ENCODE measurements around the gene TOX2.

The TOX2 gene

DNA sequence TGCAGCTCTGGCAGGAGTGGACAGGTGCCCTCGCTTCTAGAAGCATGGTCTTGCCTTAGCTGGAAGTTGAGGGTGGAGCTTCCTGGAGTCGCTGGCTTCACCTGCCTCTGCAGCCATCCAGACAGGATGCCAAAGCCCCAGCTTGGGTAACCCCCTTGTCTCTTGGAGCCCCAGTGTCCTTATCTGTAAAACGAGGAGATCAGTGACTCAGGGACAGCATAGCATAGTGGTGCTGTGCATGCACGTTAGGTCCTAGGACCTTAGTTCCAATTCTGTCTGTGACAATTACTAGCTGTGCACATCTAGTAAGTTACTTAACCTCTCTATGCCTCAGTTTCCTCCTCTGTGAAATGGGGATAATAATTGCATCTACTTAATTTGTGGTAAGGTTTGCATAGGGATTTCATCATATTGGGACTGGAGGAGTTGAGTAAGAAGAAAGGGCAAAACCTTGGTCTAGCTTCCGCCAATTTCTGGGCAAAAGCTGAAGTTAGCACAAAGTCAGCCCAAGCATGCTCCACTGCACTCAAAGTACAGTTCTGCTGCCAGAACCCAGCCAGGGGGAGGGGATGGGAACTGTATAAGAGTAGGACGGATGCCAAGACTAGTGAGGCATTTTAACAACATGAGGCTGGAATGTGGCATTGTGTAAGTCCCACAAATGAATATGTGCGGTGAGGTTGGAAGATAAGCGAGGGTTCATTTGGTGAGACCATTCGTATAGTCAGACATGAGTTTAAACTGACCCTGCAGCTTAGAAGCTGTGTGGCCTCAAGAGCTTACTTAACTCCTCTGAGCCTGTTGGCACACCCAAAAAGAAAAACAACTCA, 24.5 kb downstream of the TOX2 start:
- DNase-seq (ENCODE audit: low read depth), result no peak

DNA sequence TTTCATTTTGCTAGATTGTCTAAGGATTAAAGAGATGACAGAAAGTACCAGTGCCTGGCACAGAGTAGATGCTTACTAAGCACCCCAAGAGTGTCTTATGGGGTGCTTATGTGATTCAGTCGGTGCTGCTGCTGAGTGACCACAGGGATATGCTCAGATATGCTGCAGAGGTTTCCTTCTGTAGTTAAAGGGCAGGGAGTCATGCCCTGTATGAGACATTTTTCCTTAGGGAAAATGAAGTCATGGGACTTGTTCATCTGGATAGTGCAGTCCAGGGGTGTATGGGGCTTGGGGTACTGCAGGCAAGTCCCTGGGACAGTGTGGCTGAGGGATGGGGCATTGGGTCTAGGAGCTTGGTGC, 25.1 kb downstream of the TOX2 start:
- DNase-seq (ENCODE audit: low read depth), result no peak

DNA sequence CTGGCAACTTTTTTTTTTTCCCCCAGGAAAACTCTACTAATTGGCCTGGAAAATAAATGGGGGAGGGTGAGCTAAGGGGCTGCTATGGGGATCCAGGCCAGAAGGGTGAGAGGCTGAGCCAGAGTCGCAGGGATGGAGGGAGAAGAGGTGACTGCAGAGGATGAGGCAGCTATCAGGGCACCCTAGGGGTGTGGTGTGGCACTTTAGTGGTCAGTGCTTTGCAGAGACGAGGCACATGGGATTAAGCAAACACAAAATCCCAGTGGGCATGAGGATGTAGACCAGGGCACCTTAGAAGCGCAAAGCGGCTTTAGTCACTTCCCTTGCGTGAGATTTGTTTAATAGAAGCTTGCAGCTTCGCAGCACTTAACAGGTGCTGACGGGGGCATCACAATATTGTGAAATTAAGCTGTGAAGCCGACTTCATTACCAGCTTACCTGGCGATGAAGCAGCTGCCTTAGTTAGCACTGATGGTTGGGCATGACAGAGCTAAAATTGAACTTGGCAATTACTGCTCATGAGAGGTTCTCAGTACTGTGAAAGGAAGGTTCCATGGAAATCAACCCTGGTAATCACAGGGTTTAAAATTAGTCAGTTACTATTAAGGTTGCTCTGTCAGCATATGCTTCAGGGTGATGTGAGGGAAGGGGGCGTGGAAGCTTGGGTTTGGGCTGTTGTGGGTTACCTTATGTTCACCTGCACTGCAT, 26.0 kb downstream of the TOX2 start:
- no peak for DNase-seq (ENCODE audit: low read depth)

DNA sequence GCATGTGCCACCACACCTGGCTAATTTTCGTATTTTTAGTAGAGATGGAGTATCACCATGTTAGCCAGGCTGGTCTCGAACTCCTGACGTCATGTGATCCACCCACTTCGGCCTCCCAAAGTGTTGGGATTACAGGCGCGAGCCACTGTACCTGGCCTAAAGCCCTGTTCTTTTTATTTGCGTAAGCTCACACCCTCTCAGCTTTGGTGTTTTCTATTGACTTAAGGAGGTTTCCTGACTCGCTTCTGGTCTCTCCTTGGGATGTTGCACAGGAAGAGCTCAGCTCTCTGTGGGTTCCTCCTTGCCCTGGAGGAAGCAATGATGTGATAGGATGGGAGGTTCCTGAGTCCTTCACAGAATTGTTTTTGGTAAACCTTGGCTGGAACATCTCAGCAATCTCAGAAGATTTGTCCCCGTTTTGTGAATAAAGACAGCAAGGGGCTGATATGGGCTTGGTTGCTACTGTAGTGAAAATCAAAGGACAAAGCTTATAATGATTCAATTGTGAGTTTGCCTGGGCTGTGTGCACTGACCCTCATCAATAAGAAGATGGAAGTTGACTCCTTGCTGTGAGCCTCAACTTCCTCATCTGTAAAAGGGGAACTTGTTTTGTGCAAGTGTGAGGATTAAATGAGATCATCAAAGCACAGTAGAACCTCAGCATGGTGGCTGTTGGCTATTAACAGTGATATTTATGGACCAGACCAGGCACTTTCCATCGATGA, 27.0 kb downstream of the TOX2 start:
- DNase-seq (ENCODE audit: low read depth), result no peak

DNA sequence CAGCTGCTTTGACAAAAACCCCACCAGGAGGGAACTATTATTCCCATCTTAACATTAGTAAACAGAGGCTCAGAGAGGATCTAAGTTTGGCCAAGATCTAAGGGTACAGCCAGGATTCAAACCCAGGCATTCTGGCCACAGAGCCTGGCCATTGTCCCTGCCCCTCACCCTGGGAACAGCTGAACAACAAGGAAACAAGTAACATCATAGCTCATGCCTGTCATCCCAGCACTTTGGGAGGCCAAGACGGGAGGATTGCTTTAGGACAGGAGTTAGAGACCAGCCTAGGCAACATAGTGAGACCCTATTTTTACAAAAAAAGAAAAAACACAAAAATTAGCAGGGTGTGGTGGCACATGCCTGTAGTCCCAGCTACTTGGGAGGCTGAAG, 27.5 kb downstream of the TOX2 start:
- no peak for DNase-seq (ENCODE audit: low read depth)

DNA sequence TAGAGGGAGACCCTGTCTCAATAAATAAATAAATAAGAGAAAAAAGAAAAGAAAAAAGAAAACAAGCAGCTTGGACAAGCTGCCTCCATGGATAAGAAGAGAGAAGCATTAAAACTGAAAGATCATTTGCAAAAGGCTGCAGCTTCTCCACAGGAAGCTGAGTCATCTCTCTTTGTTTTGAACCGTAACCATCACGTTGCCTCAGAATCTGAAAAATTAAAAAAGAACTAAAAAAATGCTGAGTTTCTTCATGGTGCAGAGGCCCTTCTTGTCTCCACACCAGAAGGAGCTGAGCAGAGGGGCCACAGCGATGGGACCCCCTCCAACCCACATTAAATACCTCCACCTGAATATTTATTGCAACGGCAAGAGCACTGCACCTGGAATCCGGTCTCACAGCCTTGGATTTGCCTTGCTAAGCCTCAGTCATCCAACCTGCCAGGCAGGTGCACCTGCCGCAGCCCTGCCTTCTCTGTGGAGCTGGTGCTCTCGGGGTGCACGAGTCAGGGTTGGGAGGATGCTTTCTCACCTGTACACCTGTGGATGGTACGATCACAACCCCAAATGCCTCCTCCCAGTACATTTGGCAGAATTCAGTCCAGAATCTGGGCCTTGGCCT, 28.1 kb downstream of the TOX2 start:
- no peak for DNase-seq (ENCODE audit: low read depth)

DNA sequence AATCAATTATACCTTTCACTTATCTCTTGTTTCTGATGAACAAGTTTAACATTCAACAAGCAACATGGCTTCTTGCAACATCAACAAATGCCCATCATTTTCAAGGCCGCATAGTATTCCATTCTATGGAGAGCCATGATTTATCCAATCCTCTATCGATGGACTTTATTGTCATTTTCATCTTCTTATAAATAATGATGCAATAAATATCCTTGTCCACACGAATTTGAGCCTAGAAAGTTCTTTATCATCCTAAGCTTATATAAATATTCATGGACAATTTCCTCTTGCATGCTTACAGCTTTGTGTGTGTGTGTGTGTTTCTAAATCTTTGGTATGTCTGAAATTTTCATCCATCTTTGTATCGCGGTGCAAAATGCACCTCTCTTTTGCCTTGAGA, 29.1 kb downstream of the TOX2 start:
- no peak for DNase-seq (ENCODE audit: low read depth)

DNA sequence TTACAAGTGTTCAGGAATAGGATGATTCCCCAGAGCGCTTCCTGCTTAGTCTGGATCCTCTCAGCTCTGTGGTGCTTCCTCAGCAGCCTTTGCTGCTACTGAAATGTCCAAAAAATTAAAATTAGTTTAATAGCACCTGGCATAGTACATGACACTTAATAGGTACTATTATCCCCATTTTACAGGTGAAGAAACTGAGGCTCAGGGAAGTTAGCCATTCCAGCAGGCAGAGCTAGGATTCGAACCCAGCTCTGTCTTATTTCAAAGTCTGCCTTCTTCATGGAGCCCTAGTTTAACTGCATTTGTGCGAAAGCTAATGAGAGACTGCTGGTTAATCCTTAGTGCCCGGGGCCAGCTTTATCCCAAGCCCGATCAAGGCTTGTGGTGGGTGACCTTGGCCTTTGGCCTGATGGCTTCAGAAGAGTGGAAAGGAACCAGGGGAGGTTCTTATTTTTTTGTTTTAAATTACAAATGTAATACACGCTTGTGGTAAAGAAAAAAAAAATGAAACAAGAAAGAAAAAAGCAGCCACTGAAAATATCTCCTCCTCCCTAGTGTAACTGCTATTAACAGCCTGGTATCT, 30.1 kb downstream of the TOX2 start:
- no peak for DNase-seq (ENCODE audit: low read depth)

DNA sequence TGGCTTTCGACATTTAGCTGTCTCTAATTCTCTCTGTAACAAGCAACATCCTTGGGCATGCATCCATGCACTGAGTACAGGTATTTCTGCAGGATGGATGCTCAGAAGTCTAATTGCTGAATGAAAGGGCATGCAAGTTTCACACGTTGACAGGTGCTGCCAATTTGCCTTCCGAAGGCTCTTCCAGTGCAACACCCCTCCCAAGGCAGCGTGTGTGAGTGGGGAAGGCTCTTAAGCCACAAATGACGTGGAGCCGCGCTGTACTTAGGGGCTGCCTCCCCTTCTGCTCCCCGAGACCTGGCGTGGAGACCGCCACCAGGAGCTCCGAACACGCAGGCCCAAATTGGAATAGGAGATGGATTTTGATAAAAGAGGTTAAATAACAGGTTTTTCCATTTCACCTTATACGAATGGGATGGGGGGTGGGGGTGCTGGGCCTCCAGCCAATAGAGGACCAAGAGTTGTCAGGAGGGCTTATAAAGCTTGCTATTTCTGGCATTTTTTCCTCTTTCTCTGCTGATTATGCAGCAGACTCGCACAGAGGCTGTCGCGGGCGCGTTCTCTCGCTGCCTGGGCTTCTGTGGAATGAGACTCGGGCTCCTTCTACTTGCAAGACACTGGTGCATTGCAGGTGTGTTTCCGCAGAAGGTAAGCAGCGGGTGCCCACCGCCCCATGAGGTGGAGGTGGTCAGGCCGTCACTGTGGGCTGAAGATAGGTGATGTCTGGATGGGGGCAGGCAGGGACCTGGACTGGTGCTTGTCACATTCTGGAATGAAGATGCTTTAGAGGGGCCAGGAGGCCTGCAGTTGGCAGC, 30.9 kb downstream of the TOX2 start:
- no peak for DNase-seq (ENCODE audit: low read depth)

DNA sequence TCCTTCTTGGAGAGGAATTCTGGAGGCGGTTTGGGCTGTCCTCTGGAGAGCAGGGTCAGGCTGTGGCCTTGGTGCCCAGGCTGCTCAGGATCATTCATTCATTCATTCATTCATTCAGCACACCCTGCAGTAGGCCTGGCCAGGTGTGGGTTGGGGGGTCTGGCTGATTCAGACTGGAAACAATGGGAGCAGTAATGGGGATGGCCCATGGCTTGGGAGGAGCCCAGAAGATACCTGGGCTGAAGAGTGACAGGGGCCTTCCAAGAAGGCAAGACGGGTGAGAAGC, 31.5 kb downstream of the TOX2 start:
- DNase-seq (ENCODE audit: low read depth), result no peak

DNA sequence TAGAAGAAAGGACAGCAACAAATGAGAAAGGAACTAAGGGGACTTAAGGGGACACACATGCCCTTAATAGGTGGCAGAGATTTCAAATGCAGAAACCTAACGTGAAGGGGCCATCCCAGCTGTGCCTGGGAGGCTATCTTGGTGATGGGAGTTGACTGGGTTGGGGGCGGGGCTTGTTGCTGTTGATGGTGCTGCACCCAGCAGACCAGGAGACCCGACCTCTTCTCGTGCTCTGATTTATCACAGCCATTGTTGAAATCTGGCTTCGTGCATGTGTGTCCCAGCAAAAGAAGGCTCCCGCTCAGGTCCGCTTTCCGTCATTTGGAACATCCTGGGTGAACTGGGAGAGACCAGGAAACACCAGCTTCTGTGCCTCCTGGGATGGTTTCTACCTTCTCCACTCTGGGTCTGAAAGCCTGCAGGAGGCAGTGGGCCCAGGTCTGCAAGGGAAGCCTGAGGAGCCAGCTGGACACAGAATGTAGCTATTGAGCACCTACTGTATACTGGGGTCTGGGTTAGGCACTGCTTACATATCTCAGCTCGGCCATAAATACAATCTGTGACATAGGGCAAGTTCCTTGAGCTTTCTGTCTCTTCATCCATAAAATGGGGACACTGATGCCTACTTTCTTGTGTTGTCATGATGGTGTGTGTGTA, 32.1 kb downstream of the TOX2 start:
- no peak for DNase-seq (ENCODE audit: low read depth)

DNA sequence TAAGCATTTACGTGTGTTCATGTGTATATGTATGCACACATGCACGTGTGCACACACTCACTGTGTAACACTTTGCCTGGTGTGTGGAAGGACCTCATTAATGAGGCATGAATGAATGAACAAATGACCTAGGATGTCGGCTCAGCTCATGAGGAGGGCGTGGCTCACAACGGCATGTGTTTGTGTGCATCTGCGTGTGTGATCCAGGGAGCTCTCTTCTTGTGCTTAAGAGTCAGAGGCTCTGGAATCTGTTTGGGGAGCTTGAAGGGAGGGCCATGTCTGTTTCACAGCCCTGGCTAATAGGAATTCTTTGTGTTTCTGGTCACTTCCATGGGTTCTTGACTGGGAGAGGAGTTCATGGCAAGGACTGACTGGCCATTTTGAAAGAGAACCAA, 32.7 kb downstream of the TOX2 start:
- DNase-seq (ENCODE audit: low read depth), result no peak

DNA sequence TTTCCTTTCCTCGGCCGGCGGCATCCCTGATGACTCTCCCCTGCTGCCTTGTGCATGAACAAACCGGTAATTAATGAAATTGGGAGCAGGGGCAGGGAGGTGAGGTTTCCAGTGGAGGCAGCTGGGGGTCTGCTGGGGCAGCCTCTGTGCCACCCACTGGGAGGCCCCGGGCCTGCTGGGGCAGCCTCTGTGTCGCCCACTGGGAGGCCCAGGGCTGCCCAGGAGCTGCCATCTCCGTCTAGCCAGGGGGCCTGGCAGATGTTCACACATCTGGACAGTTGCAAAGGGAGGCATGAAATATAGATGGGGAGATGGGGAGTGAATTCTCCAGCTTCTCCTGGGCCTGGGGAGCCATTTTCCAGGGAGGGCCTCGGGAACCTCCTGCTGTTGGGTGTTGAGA, 33.8 kb downstream of the TOX2 start:
- DNase-seq (ENCODE audit: low read depth), result no peak

DNA sequence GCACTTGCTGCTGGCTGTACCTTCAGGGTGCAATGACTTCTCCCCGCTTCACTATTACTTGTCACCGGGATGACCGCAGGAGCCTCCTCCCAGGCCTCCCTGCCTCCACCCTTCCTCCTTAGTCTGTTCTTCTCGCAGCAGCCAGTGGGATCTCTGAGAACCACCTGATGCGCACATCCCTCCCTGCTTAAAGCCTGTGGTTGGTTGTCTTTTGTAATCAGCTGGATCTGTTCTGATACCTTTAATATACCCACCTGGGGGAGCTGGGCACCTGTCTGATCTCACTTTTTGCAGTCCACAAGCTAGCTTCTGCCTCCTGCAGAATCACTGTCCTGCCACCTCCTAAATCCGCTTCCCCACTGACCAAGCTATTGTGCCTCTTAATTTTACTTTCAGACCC, 34.6 kb downstream of the TOX2 start:
- DNase-seq (ENCODE audit: low read depth), result no peak

DNA sequence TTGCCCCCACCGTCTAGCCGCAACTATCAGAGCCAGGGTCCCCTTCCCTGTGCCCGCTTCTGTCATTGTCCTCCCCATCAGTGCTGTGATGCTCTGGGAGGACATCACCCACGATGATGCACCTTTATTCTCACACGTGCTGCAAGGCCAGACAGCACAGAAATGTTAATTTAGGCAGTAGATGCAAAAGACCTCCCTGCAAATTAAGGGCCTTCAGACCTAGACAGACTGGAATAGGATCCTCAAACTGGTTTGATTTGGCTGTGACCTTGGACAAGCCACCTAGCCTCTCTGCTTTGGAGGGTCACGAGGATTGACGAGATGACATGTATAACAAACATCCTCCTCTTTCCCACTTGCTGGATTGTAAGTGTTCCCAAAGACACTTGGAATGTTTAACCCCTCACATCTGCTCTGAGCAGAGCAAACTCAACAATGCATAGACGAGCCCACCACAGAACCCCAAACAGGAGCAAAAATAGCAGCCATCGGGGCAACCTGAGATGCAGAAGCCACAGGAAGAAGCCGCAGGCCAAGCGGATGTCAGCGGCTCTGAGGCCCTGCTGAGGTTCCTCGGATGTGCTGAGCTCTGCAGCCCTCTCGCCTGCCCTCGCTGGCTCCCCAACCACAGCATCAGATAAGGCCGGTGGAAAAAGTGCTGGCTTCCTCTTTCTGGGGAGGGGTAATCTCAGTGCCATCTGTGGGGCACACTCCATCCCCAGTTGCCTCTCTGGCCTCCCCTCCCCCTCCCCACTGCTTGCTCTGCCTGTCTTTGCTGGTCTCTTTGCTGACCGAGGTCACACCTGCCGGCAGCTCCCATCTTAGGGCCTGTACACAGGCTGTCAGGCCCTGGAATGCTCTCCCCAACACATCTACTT, 35.3 kb downstream of the TOX2 start:
- peak; percentile 46 for DNase-seq (ENCODE audit: low read depth)

DNA sequence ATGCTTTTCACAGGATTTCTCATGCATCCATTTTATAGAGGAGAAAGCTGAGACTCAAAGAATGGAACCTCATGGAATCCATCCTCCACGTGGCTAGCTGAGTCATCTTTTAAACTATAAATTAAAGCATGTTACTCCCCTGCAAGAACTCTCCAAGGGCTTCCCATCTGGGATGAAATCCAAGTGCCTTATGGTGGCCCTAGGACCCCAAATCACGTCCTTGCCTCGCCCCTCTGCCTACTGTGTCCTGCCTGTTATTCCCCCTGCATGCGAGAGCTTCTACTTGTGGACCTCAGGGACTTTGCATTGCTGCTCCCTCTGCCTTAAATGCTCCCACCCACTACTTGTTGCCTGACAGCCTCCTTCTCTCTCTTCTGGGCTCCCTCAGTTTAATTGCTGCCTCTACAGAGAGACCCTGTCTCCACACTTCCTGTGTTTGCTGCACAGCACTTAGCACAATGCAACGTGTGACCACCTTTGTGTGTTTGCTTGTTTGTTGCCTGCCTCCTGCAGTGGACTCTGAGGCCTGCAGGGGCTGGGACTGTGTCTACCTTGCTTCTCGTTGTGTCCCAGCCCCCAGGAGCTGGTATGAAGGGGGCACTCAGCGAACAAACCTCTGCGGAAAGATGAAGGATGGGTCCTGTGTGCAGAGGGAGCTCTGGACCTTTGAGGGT, 39.4 kb downstream of the TOX2 start:
- no peak for DNase-seq (ENCODE audit: low read depth)

DNA sequence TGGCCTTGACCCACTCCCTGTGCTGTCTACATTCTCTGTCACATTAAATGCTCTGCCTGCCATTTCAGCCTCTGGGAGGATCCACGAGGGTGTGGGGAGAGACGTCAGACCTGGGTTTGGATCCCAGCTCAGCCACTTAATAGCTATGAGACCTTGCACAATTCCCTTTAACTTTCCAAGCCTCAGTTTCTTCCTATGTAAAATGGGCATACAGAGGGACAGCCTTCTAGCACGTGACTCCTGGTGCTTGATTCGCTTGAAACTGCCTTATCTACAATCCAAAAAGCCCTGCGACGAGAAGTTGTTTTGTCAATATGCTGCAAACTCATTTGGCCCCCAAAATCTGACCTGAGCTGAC, 40.0 kb downstream of the TOX2 start:
- no peak for DNase-seq (ENCODE audit: low read depth)

DNA sequence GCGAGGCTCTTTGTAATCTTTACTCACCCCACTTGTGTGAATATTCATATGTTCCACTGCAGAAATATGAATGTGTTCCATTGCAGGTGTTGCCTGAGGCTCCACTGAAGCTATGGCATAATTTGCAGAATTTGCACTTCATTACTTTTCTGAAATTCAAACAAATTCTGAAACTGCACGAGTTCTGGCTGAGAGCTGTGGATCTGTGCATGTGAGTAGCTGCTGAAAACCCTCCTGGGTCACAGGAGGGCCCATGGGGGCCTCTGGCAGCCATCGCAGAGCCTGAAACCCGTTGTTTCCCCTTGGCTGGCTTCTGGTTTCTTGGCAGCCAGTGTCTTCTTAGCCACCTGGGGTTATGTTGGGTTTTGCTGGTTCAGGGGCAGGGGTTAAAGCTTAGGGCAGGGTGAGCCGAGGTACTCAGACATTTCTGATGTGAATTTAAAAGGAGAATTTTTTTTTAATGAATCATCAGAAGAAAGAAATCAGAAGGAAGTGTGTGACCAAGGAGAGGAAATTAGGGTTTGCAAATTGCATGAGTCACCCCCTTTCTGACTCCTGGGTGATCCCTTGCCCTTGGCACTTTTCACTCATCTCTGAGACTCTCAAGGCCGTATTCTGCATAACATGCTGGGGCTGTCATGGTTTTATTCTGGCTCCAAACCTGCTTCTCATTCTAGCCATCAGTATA, 40.6 kb downstream of the TOX2 start:
- DNase-seq (ENCODE audit: low read depth), result peak; percentile 16

DNA sequence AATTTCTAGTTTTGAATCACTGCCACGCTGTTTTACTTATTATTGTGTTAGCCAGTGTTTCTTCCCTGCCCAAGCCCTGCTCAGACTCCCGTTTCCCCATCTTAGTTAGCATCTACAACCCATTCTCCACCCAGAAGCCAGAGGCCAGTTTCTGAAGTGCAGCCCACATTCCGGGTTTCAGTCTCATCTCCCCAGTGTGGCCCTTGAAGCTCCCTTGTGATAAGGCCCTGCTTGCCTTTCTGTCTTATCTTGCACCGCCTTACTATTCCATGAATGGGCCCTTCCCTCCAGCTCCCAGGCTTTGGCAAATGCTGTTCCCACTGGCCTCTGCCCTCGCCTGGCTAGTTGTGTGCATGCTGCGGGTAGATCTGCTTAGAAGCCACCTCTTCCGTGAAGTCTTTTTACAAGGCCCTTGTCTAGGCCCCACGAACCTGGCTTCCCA, 41.1 kb downstream of the TOX2 start:
- no peak for DNase-seq (ENCODE audit: low read depth)
